Measurements from ENCODE around the gene UGCG.

GRCh38 chr9:111917980-111918379 lies 21.4 kb downstream of the UGCG start:
- TF ChIP-seq CTCF (IDR thresholded peaks at IDR 0.05), result no peak
- no peak for TF ChIP-seq POLR2A (IDR thresholded peaks at IDR 0.05)
- no peak for TF ChIP-seq POLR2AphosphoS5 (IDR thresholded peaks at IDR 0.05)

All from breast epithelium (tissue), 3 donors.